8988T (cell line): ENCODE measurements around the gene TOPBP1.
"Not testable (repeated sequence)": the region's sequence is repeated elsewhere in the genome, so short reads cannot be mapped to it uniquely, and the experiment has no call there.

Experiments used
- DNase-seq: peaks from one replicate; pipeline ENCODE4 v3.0.0; 2011

Gene TOPBP1

GRCh38 chr3:133673746-133674145 lies 12.0 kb upstream of the TOPBP1 start:
- DNase-seq = no peak

GRCh38 chr3:133672461-133672860 lies 10.7 kb upstream of the TOPBP1 start:
- DNase-seq = no peak

GRCh38 chr3:133670525-133670995 lies 8.8 kb upstream of the TOPBP1 start:
- no peak for DNase-seq

GRCh38 chr3:133669949-133670524 lies 8.3 kb upstream of the TOPBP1 start:
- no peak for DNase-seq

GRCh38 chr3:133667118-133667517 lies 5.4 kb upstream of the TOPBP1 start:
- DNase-seq = no peak

GRCh38 chr3:133665188-133665587 lies 3.4 kb upstream of the TOPBP1 start:
- DNase-seq = not testable (repeated sequence)

- DNase-seq = peak; percentile 64
Measured at GRCh38 chr3:133663569-133664313, 2.0 kb upstream of the TOPBP1 start.

GRCh38 chr3:133662278-133662651 lies 524 bp upstream of the TOPBP1 start:
- DNase-seq = peak; percentile 32

- no peak for DNase-seq
Measured at GRCh38 chr3:133659806-133660205, 1.9 kb downstream of the TOPBP1 start.

- DNase-seq = no peak
Measured at GRCh38 chr3:133655731-133656515, 5.8 kb downstream of the TOPBP1 start.

- no peak for DNase-seq
Measured at GRCh38 chr3:133649486-133650068, 12.2 kb downstream of the TOPBP1 start.

GRCh38 chr3:133644768-133645167 lies 17.0 kb downstream of the TOPBP1 start:
- no peak for DNase-seq

- DNase-seq = no peak
Measured at GRCh38 chr3:133643611-133644010, 18.1 kb downstream of the TOPBP1 start.

- DNase-seq = no peak
Measured at GRCh38 chr3:133641254-133641653, 20.5 kb downstream of the TOPBP1 start.

- no peak for DNase-seq
Measured at GRCh38 chr3:133633439-133633838, 28.3 kb downstream of the TOPBP1 start.

- no peak for DNase-seq
Measured at GRCh38 chr3:133629146-133629545, 32.6 kb downstream of the TOPBP1 start.

GRCh38 chr3:133627789-133628188 lies 34.0 kb downstream of the TOPBP1 start:
- DNase-seq = no peak

GRCh38 chr3:133620066-133620784 lies 41.5 kb downstream of the TOPBP1 start:
- DNase-seq = no peak

- DNase-seq = no peak
Measured at GRCh38 chr3:133611534-133611933, 50.2 kb downstream of the TOPBP1 start.

GRCh38 chr3:133610031-133610430 lies 51.7 kb downstream of the TOPBP1 start:
- no peak for DNase-seq

GRCh38 chr3:133608388-133608787 lies 53.4 kb downstream of the TOPBP1 start:
- no peak for DNase-seq

- DNase-seq = no peak
Measured at GRCh38 chr3:133607816-133608215, 53.9 kb downstream of the TOPBP1 start.

GRCh38 chr3:133606902-133607301 lies 54.8 kb downstream of the TOPBP1 start:
- no peak for DNase-seq
